Neural progenitor cell (in vitro differentiated cells): ENCODE data around the gene AP2A2. TPM values are rescaled to one million over a fixed set of nuclear protein-coding genes. Genes with fewer than 3 reads are reported as not detected.
"Not testable (repeated sequence)": the region's sequence is repeated elsewhere in the genome, so short reads cannot be mapped to it uniquely, and the experiment has no call there.

Source experiments
- DNase-seq: peaks from one replicate; pipeline ENCODE4 v3.0.0-alpha.2; 2016; ENCODE audit warnings: low spot score
- H2AFZ ChIP-seq: fragments of 200-600 bp; sonication (generic); replicated peaks from 2 replicates; pipeline ENCODE4 v1.6.1; 2016; ENCODE audit warnings: antibody characterized with exemption
- H3F3A ChIP-seq: fragments of 200-600 bp; sonication (generic); 2 replicates; pipeline ENCODE4 v1.6.1; 2016; ENCODE audit warnings: antibody characterized with exemption, low read depth
- H3K27ac ChIP-seq: fragments of 200-600 bp; sonication (generic); 2 replicates; pipeline ENCODE4 v1.5.1; 2016; ENCODE audit warnings: mild to moderate bottlenecking
- H3K27me3 ChIP-seq: fragments of 200-600 bp; sonication (generic); 2 replicates; pipeline ENCODE4 v1.6.1; 2016; ENCODE audit warnings: mild to moderate bottlenecking, moderate library complexity
- H3K36me3 ChIP-seq: fragments of 200-600 bp; sonication (generic); 2 replicates; pipeline ENCODE4 v1.5.1; 2016
- H3K4me1 ChIP-seq: fragments of 200-600 bp; sonication (generic); 2 replicates; pipeline ENCODE4 v1.6.1; 2016; ENCODE audit warnings: mixed run types
- H3K4me2 ChIP-seq: fragments of 200-600 bp; sonication (generic); 2 replicates; pipeline ENCODE4 v1.6.1; 2016
- H3K4me3 ChIP-seq: fragments of 200-600 bp; sonication (generic); 2 replicates; pipeline ENCODE4 v1.5.1; 2016
- H3K79me2 ChIP-seq: fragments of 200-600 bp; sonication (generic); 2 replicates; pipeline ENCODE4 v1.6.1; 2016; ENCODE audit warnings: low read depth
- H3K9ac ChIP-seq: fragments of 200-600 bp; sonication (generic); 2 replicates; pipeline ENCODE4 v1.6.1; 2016
- H3K9me3 ChIP-seq: fragments of 200-600 bp; sonication (generic); 2 replicates; pipeline ENCODE4 v1.5.1; 2016; ENCODE audit warnings: low read depth
- H4K20me1 ChIP-seq: fragments of 200-600 bp; sonication (generic); 2 replicates; pipeline ENCODE4 v1.6.1; 2016; ENCODE audit warnings: low read depth
- H3K27ac Mint-ChIP-seq: 3 replicates; pipeline ENCODE4 v1.8.0; 2021; ENCODE audit warnings: mixed read lengths
- H3K27me3 Mint-ChIP-seq: 2 replicates; pipeline ENCODE4 v1.8.0; 2022; ENCODE audit warnings: low read depth, mild to moderate bottlenecking, inconsistent platforms, moderate library complexity, mixed read lengths; ENCODE audit not compliant: insufficient read depth
- H3K36me3 Mint-ChIP-seq: 3 replicates; pipeline ENCODE4 v1.8.0; 2021; ENCODE audit warnings: mixed read lengths
- H3K4me1 Mint-ChIP-seq: 3 replicates; pipeline ENCODE4 v1.8.0; 2021; ENCODE audit warnings: mixed read lengths
- H3K4me3 Mint-ChIP-seq: 3 replicates; pipeline ENCODE4 v1.8.0; 2021; ENCODE audit warnings: mild to moderate bottlenecking, moderate library complexity, mixed read lengths
- H3K9me3 Mint-ChIP-seq: 3 replicates; pipeline ENCODE4 v1.8.0; 2020; ENCODE audit warnings: mixed read lengths
- EZH2 ChIP-seq: fragments of 200-600 bp; sonication (generic); IDR thresholded peaks from 2 replicates; pipeline ENCODE4 v1.6.1; 2017; ENCODE audit warnings: antibody characterized with exemption, mild to moderate bottlenecking, moderate library complexity
- EZH2phosphoT487 ChIP-seq: fragments of 200-600 bp; sonication (generic); IDR thresholded peaks from 2 replicates; pipeline ENCODE4 v1.6.1; 2017; ENCODE audit warnings: antibody characterized with exemption
- total RNA-seq: library from RNA; depleted of rRNA; stranded (reverse); fragments of >200 nt; gene quantifications from 2 replicates; pipeline ENCODE4 v1.2.3, GENCODE V29; 2015; ENCODE audit warnings: low replicate concordance
- TF ChIP-seq, protein P1 (sequence below): fragments of 200-600 bp; sonication (generic); IDR thresholded peaks from 2 replicates; pipeline ENCODE4 v1.5.1; 2017; ENCODE audit warnings: antibody characterized with exemption, mild to moderate bottlenecking

Gene AP2A2
- total RNA-seq, 1 donor from 2014 or later = 67.5 TPM

DNA sequence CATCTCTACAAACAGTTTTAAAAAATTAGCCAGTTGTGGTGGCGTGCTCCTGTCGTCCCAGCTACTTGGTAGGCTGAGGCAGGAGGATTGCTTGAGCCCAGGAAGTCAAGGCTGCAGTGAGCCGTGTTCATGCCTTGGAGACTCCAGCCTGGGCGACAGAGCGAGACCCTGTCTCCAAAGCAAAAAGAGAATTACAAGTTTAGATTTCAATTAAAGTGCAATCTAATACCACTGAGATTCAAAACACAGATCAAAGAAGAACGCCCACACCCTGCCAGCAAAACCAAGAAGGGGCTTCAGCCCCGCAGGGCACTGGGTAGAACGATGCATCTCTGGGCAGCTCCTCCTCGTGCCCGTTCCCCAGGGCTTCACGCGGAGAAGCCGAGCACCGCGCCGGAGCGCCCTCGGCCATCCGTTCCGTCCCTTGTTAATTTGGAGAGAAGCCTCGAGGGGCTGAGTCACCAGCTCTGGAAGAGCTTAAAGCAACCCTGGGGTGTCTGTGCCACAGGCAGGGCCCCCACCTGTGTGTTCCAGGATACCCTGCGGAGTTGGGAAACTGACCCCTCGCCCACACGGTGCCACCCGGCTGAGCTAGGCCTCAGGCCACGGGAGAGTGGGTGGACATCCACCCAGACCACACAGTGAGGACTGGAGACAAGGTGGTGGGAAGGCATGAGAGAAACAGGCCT is 47.0 kb downstream of the AP2A2 start:
- Mint-ChIP-seq H3K4me1 (peaks cover 7% of the 10 kb centered on the region), H3K36me3 (peaks cover 21% of the 10 kb centered on the region), H3K27ac (no peak overlapping the region), H3K4me3 (no peak overlapping the region), H3K27me3 (peaks cover 2% of the 10 kb centered on the region), H3K9me3 (no peaks in the 10 kb centered on the region)
- H2AFZ ChIP-seq = no peak overlapping the region
- H4K20me1 ChIP-seq = peaks cover 8% of the 10 kb centered on the region
- H3K79me2 ChIP-seq = peaks cover 2% of the 10 kb centered on the region
- H3K9ac ChIP-seq = no peak overlapping the region
- H3K36me3 ChIP-seq = no peaks in the 10 kb centered on the region
- no peak overlapping the region for H3K27ac ChIP-seq
- H3K4me3 ChIP-seq = no peak overlapping the region
- no peaks in the 10 kb centered on the region for H3K9me3 ChIP-seq
- no peaks in the 10 kb centered on the region for H3K27me3 ChIP-seq
- no peaks in the 10 kb centered on the region for H3F3A ChIP-seq
- no peak overlapping the region for H3K4me2 ChIP-seq
- TF ChIP-seq, protein P1, sequence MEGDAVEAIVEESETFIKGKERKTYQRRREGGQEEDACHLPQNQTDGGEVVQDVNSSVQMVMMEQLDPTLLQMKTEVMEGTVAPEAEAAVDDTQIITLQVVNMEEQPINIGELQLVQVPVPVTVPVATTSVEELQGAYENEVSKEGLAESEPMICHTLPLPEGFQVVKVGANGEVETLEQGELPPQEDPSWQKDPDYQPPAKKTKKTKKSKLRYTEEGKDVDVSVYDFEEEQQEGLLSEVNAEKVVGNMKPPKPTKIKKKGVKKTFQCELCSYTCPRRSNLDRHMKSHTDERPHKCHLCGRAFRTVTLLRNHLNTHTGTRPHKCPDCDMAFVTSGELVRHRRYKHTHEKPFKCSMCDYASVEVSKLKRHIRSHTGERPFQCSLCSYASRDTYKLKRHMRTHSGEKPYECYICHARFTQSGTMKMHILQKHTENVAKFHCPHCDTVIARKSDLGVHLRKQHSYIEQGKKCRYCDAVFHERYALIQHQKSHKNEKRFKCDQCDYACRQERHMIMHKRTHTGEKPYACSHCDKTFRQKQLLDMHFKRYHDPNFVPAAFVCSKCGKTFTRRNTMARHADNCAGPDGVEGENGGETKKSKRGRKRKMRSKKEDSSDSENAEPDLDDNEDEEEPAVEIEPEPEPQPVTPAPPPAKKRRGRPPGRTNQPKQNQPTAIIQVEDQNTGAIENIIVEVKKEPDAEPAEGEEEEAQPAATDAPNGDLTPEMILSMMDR = no peak
- TF ChIP-seq EZH2phosphoT487 (no peak), EZH2 (no peak)
- DNase-seq = no peak
- H3K4me1 ChIP-seq = no peaks in the 10 kb centered on the region

DNA sequence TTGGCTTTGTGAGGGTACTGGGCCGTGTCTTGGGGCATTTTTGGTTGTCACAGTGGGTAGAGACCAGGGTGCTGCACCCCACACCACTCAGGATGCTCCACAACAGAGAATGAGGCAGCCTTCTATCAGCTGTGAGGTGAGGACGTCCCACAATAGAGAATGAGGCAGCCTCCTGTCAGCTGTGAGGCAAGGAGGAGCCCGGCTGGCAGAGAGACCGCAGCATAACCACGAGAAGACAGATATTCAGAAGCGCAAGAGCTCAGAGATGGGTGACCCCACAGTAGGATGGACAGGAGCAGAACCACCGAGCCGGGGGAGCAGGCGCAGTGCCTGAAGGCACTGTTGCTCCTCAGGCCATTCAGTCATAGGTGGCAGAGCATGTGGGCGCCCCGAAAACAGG is 47.6 kb downstream of the AP2A2 start:
- TF ChIP-seq EZH2 (no peak), EZH2phosphoT487 (no peak)
- TF ChIP-seq, protein P1 = no peak
- Histone ChIP-seq H4K20me1 (peaks cover 8% of the 10 kb centered on the region), H3K9me3 (no peaks in the 10 kb centered on the region), H3K4me1 (no peaks in the 10 kb centered on the region), H3K79me2 (no peaks in the 10 kb centered on the region), H2AFZ (no peak overlapping the region), H3K4me3 (no peak overlapping the region), H3K4me2 (no peak overlapping the region), H3K27me3 (no peaks in the 10 kb centered on the region), H3K9ac (no peak overlapping the region), H3K27ac (no peak overlapping the region), H3F3A (no peaks in the 10 kb centered on the region), H3K36me3 (no peaks in the 10 kb centered on the region)
- no peak overlapping the region for H3K4me3 Mint-ChIP-seq
- H3K27ac Mint-ChIP-seq = peak overlapping the region; percentile 80
- peaks cover 2% of the 10 kb centered on the region for H3K27me3 Mint-ChIP-seq
- H3K36me3 Mint-ChIP-seq = peaks cover 21% of the 10 kb centered on the region
- H3K4me1 Mint-ChIP-seq = peaks cover 7% of the 10 kb centered on the region
- H3K9me3 Mint-ChIP-seq = no peaks in the 10 kb centered on the region
- no peak for DNase-seq

DNA sequence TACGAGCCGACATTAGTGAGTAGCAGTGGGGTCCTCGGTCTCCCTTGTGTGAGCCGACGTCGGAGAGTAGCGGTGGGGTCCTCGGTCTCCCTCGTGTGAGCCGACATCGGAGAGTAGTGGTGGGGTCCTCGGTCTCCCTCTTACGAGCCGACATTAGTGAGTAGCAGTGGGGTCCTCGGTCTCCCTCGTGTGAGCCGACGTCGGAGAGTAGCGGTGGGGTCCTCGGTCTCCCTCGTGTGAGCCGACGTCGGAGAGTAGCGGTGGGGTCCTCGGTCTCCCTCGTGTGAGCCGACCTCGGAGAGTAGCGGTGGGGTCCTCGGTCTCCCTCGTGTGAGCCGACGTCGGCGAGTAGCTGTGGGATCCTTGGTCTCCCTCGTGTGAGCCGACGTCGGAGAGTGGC is 49.7 kb downstream of the AP2A2 start:
- H3K9me3 Mint-ChIP-seq, H3K4me1 Mint-ChIP-seq, H3F3A ChIP-seq, DNase-seq, H3K27me3 ChIP-seq, H3K4me3 Mint-ChIP-seq, H3K79me2 ChIP-seq, H3K4me3 ChIP-seq, H3K4me1 ChIP-seq, H3K27ac ChIP-seq, H3K27me3 Mint-ChIP-seq, H3K36me3 ChIP-seq, H2AFZ ChIP-seq, H3K9ac ChIP-seq, H4K20me1 ChIP-seq, H3K4me2 ChIP-seq, H3K9me3 ChIP-seq: not testable (repeated sequence)
- H3K27ac Mint-ChIP-seq = peak overlapping the region; percentile 76
- H3K36me3 Mint-ChIP-seq = peaks cover 23% of the 10 kb centered on the region

DNA sequence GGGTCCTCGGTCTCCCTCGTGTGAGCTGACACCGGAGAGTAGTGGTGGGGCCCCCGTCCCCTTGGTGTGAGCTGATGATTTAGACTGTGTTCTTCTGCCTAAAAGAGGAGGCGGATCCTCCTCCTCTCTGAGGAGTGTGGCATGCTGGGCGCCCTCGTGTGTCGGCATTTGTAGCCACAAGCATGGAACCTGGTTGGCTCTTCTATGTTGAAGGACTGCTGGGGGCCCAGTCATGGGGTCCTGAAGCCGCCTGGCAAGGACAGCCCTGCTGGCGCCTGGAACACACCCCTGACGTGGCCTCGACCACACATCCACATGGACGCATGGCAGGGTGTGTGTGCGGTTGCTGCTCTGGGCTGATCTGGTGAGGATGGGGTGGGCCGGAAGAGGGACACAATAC is 50.2 kb downstream of the AP2A2 start:
- Histone ChIP-seq H3K27ac (no peak overlapping the region), H3K4me3 (no peak overlapping the region), H4K20me1 (peaks cover 8% of the 10 kb centered on the region), H3K9ac (no peak overlapping the region), H3K4me2 (no peak overlapping the region), H2AFZ (no peak overlapping the region), H3K4me1 (no peaks in the 10 kb centered on the region), H3K27me3 (no peaks in the 10 kb centered on the region), H3F3A (no peaks in the 10 kb centered on the region), H3K79me2 (no peaks in the 10 kb centered on the region), H3K36me3 (no peaks in the 10 kb centered on the region), H3K9me3 (no peaks in the 10 kb centered on the region)
- Mint-ChIP-seq H3K9me3 (no peaks in the 10 kb centered on the region), H3K27me3 (peaks cover 4% of the 10 kb centered on the region), H3K4me3 (no peak overlapping the region), H3K27ac (peak overlapping the region; percentile 76), H3K36me3 (peaks cover 24% of the 10 kb centered on the region), H3K4me1 (peaks cover 6% of the 10 kb centered on the region)
- TF ChIP-seq EZH2 (no peak), EZH2phosphoT487 (no peak)
- TF ChIP-seq, protein P1 = peak; percentile 60
- peak; percentile 78 for DNase-seq
